ENCODE measurements around the gene TP63. TPM values are rescaled to one million over a fixed set of nuclear protein-coding genes. Genes with fewer than 3 reads are reported as not detected.
A peak's percentile ranks its signal among the peaks of the same experiment; 100 is the strongest.

Gene TP63
- total and polyA plus RNA-seq, 12 donors = 0.11 to 0.84 (median 0.16) TPM; not detected in 1

DNA sequence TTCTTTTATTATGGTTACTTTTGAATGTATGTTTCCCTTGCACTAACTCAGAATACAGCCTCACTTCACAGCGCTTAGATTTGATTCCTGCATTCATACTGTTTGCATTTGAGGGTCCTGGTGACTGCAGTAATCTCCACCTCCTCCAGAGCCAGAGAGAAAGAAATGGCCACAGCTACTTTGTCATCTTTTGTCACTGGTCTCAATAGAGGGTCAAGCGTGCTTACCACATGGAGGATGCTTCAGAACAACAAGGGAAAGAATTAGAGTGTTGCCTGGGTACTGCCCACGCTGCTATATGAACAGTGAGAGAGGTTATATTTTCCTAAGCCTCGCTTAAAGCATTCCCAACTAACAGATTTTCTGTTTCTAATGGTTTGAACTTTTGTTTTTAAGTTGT is 190.1 kb downstream of the TP63 start:
- H3K27ac ChIP-seq = no peak overlapping the region
- no peaks in the 10 kb centered on the region for H3K4me1 ChIP-seq (replicated peaks in 1 of 2)
- H3K27me3 ChIP-seq = no peaks in the 10 kb centered on the region
- TF ChIP-seq POLR2A (IDR thresholded peaks at IDR 0.05) (no peak), CTCF (IDR thresholded peaks at IDR 0.05) (no peak)
- no peak for DNase-seq
- no peak overlapping the region for H3K4me3 ChIP-seq
- intact Hi-C loops (cut with DNase I) = no loop called here
- H3K9me3 ChIP-seq (replicated peaks in 1 of 3) = no peaks in the 10 kb centered on the region
- H3K36me3 ChIP-seq (replicated peaks in 1 of 2) = no peaks in the 10 kb centered on the region
- 59 to 70% (median 65%) methylated on average over 4 of the region's 4 CpGs for WGBS, 4 donors

DNA sequence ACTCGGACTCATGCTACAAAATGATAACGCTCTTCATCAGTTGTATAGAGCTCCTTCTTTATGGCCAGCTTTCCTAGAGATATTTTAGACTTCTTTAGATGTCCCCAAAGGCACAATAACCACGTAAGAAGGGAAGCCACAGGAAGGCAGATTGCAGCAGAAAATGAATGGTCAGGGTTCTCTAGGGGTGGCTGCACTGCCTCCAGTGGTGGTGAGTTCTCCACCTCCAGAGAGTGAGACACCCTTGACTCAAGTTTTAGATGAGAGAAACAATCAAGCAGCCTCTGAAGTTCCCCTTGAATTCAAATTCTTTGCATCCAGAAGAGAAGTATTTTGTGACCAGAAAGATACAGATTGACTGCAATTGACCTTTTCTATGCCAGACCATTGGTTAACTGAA is 191.5 kb downstream of the TP63 start:
- no peak overlapping the region for H3K4me3 ChIP-seq
- no peak for TF ChIP-seq CTCF (IDR thresholded peaks at IDR 0.05)
- TF ChIP-seq POLR2A (IDR thresholded peaks at IDR 0.05) = no peak
- no peaks in the 10 kb centered on the region for H3K36me3 ChIP-seq (replicated peaks in 1 of 2)
- H3K27ac ChIP-seq = no peak overlapping the region
- 72 to 82% (median 79%) methylated on average over 3 of the region's 3 CpGs for WGBS, 4 donors
- H3K4me1 ChIP-seq (replicated peaks in 1 of 2) = no peaks in the 10 kb centered on the region
- DNase-seq = no peak
- intact Hi-C loops (cut with DNase I) = no loop called here
- H3K9me3 ChIP-seq (replicated peaks in 1 of 3) = no peaks in the 10 kb centered on the region
- H3K27me3 ChIP-seq = no peaks in the 10 kb centered on the region

- no peaks in the 10 kb centered on the region for H3K9me3 ChIP-seq (replicated peaks in 1 of 3)
- no peaks in the 10 kb centered on the region for H3K4me1 ChIP-seq (replicated peaks in 1 of 2)
- intact Hi-C loops (cut with DNase I) = no loop called here
- H3K4me3 ChIP-seq = no peak overlapping the region
- TF ChIP-seq POLR2A (IDR thresholded peaks at IDR 0.05) (no peak), CTCF (IDR thresholded peaks at IDR 0.05) (no peak)
- WGBS, 4 donors = 44 to 55% (median 51%) methylated on average over 5 of the region's 5 CpGs
- no peak overlapping the region for H3K27ac ChIP-seq
- H3K36me3 ChIP-seq (replicated peaks in 1 of 2) = no peaks in the 10 kb centered on the region
- DNase-seq = peak in 3 of 7 donors; percentile 30 to 51 (median 31)
- no peaks in the 10 kb centered on the region for H3K27me3 ChIP-seq
Measured at GRCh38 chr3:189824629-189825312, 193.6 kb downstream of the TP63 start.

DNA sequence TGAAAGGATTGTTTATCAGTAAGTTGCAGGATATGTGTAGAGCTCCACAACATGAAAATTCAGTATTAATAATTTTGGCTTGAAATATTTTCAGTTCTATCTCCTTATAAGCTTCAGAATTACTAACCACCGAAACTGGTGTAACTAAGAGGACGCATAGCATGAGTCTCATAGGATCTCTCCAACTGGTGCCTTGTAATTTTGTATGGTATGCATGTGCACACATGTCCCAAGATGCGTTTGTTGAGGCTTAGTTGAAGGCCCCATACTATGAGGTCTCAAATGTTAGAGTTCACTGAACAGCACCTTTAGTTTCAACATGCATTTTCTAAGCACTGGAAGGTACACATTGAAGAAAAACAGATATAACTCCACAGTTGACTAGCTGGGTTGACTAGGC is 195.4 kb downstream of the TP63 start:
- TF ChIP-seq POLR2A (IDR thresholded peaks at IDR 0.05) (no peak), CTCF (IDR thresholded peaks at IDR 0.05) (no peak)
- intact Hi-C loops (cut with DNase I) = no loop called here
- no peak overlapping the region for H3K27ac ChIP-seq
- no peaks in the 10 kb centered on the region for H3K27me3 ChIP-seq
- WGBS, 4 donors = 88 to 93% (median 90%) methylated on average over 3 of the region's 3 CpGs
- no peaks in the 10 kb centered on the region for H3K36me3 ChIP-seq (replicated peaks in 1 of 2)
- H3K4me3 ChIP-seq = no peak overlapping the region
- H3K9me3 ChIP-seq (replicated peaks in 1 of 3) = no peaks in the 10 kb centered on the region
- DNase-seq = no peak
- H3K4me1 ChIP-seq (replicated peaks in 1 of 2) = no peaks in the 10 kb centered on the region

All from adrenal gland (tissue), 12 donors.